Heart left ventricle (tissue), 13 donors: ENCODE data around the gene TECPR2.

Experiments used
- CTCF ChIP-seq, 12 donors: fragments of 200-600 bp; sonication (generic) in 4 of 12; IDR thresholded peaks; one replicate each; pipeline versions ENCODE4 v1.5.0 to v1.8.0; 2018 to 2022; ENCODE audit warnings: antibody characterized with exemption in 12 of 12, mild to moderate bottlenecking in 5 of 12
- POLR2A ChIP-seq, 2 donors: fragments of 450-650 bp; IDR thresholded peaks; one replicate each; pipeline ENCODE4 v1.6.1; 2017; ENCODE audit warnings: antibody characterized with exemption in 2 of 2, mild to moderate bottlenecking in 2 of 2, moderate library complexity in 2 of 2
- donor health status: ischemic (EF 13 %, LVEDD 7.1; RV severe dilation, severe dysfunction).
- donor health status: DM: no; HTN: yes; CAD: no.
- donor health status: DM: no; HTN: no; CAD: no.
- donor health status: ischemic (EF 25% LVEDD 6.9; RV normal size, moderate dysfunction).
- donor health status: ischemic (EF 25% LVEDD 5.7; RV mildly dilated, moderate dysfunction).
- donor health status: ischemic (EF 35%, LVEDD 5.7; RV mildly dilated, moderate dysfunction).
- donor health status: nonischemic (EF 11% LVEDD 7.7; RV severe dilation, severe dysfunction).
- donor health status: DM: yes; HTN: yes; CAD: no.
- donor health status: PGD.
- donor health status: ischemic (EF 29% LVEDD 5.4; RV normal size, mild dysfunction).
- donor health status: nonischemic (EF 23%, LVEDD 6.1; RV moderate dilation, normal function).

- no peak for TF ChIP-seq CTCF (IDR thresholded peaks at IDR 0.05)
- no peak for TF ChIP-seq POLR2A (IDR thresholded peaks at IDR 0.05)
These were observed 142.4 kb downstream of the TECPR2 start for GRCh38 chr14:102505000-102505619.
